OCI-LY7 (cell line): ENCODE data around the gene RSPH9. TPM values are rescaled to one million over a fixed set of nuclear protein-coding genes. Genes with fewer than 3 reads are reported as not detected.

Experiments used
- BruUV-seq: library from RNA; stranded (reverse); fragments of 400-500 nt; replicated peaks from 2 replicates; lab custom pipeline; 2021; lab: Mats Ljungman, UMichigan
- CTCF ChIA-PET: fragments of 300-600 bp; sonication (Branson Sonifier 250); formaldehyde crosslinking; loops from one replicate; lab custom pipeline; 2022; ENCODE audit warnings: antibody characterized with exemption; ENCODE audit not compliant: unreplicated experiment; lab: Charles Lee
- POLR2A ChIA-PET: fragments of 300-600 bp; sonication (Branson Sonifier 250); formaldehyde crosslinking; loops from one replicate; lab custom pipeline; 2022; ENCODE audit warnings: antibody characterized with exemption; lab: Charles Lee
- DNase-seq: peaks from one replicate; pipeline ENCODE4 v3.0.0-alpha.2; 2015; ENCODE audit warnings: low spot score
- H2AFZ ChIP-seq: fragments of 200-600 bp; sonication (generic), shearing (Covaris generic); 2 replicates; pipeline ENCODE4 v1.6.1; 2014; ENCODE audit warnings: mild to moderate bottlenecking, antibody characterized with exemption, low read length, moderate library complexity
- H3K27ac ChIP-seq: fragments of 200-600 bp; sonication (generic); 2 replicates; pipeline ENCODE4 v1.5.1; 2014; ENCODE audit warnings: mixed run types, low read depth, mild to moderate bottlenecking, moderate library complexity, low read length, inconsistent platforms; ENCODE audit not compliant: poor library complexity, severe bottlenecking
- H3K36me3 ChIP-seq: fragments of 200-600 bp; sonication (generic); 2 replicates; pipeline ENCODE4 v1.6.1; 2014; ENCODE audit warnings: mild to moderate bottlenecking, antibody characterized with exemption, low read length, moderate library complexity, mixed read lengths; ENCODE audit not compliant: insufficient read depth
- H3K4me1 ChIP-seq: fragments of 200-600 bp; sonication (generic); 2 replicates; pipeline ENCODE4 v1.5.1; 2014; ENCODE audit warnings: mild to moderate bottlenecking, low read length; ENCODE audit not compliant: insufficient read depth, poor library complexity, severe bottlenecking
- H3K4me2 ChIP-seq: fragments of 200-600 bp; sonication (generic); 2 replicates; pipeline ENCODE4 v1.6.1; 2014; ENCODE audit warnings: mild to moderate bottlenecking, low read length
- H3K4me3 ChIP-seq: fragments of 200-600 bp; sonication (generic); 2 replicates; pipeline ENCODE4 v1.5.1; 2014; ENCODE audit warnings: mild to moderate bottlenecking, low read depth, low read length; ENCODE audit not compliant: poor library complexity, severe bottlenecking
- H3K79me2 ChIP-seq: fragments of 200-600 bp; sonication (generic); 2 replicates; pipeline ENCODE4 v1.6.1; 2016; ENCODE audit warnings: low read depth, mild to moderate bottlenecking, low read length, moderate library complexity, mixed read lengths; ENCODE audit not compliant: insufficient read depth
- H3K9me2 ChIP-seq: fragments of 200-600 bp; sonication (generic); 2 replicates; pipeline ENCODE4 v1.6.1; 2016; ENCODE audit warnings: mild to moderate bottlenecking, low read length, mixed read lengths; ENCODE audit not compliant: insufficient read depth
- H3K9me3 ChIP-seq: fragments of 200-600 bp; sonication (generic); 2 replicates; pipeline ENCODE4 v1.6.1; 2014; ENCODE audit warnings: mild to moderate bottlenecking, mixed run types, low read length, mixed read lengths
- H4K20me1 ChIP-seq: fragments of 200-600 bp; sonication (generic); 2 replicates; pipeline ENCODE4 v1.6.1; 2014; ENCODE audit warnings: mild to moderate bottlenecking, antibody characterized with exemption, low read length, moderate library complexity, mixed read lengths; ENCODE audit not compliant: insufficient read depth
- CTCF ChIP-seq: fragments of 200-600 bp; sonication (generic); conservative IDR thresholded peaks from 2 replicates; pipeline ENCODE4 v1.5.1; 2014; ENCODE audit warnings: mild to moderate bottlenecking, antibody characterized with exemption, low read length, moderate library complexity, mixed read lengths
- EZH2phosphoT487 ChIP-seq: fragments of 200-600 bp; sonication (generic); IDR thresholded peaks from 2 replicates; pipeline ENCODE4 v1.6.1; 2018; ENCODE audit warnings: low read depth, borderline replicate concordance, mild to moderate bottlenecking, mixed run types, antibody characterized with exemption, low read length, moderate library complexity, mixed read lengths
- intact Hi-C: fragments of 100-400 bp; cut with micrococcal nuclease; formaldehyde crosslinking; loops from one replicate; pipeline ENCODE4 v1.10.0; 2022; ENCODE audit not compliant: unreplicated experiment
- total RNA-seq, 2 experiments: library from RNA; depleted of rRNA in 1 of 2; stranded (reverse); fragments of >200 nt in 1 of 2; shearing (Covaris generic) in 1 of 2; gene quantifications; 2 replicates each; pipeline ENCODE4 v1.2.3, GENCODE V29; 2014 to 2022

RSPH9 gene
- total RNA-seq, 2 experiments from 2014 or later: 0.28 TPM; not detected in 1

GRCh38 chr6:43665376-43665775 is 20.5 kb downstream of the RSPH9 start:
- no peak overlapping the region for H3K4me3 ChIP-seq
- no TSS peak for BruUV-seq
- ChIA-PET CTCF (interaction anchor here (0.6 kb wide), 1 partner anchor 414 kb away, joined by 3 read pairs; no protein-coding TSS in a partner anchor), POLR2A (interaction anchor here (1.7 kb wide), 1 partner anchor 35 kb away, joined by 5 read pairs; no protein-coding TSS in a partner anchor)
- intact Hi-C loops: loop anchor here (5.0 kb wide), 1 partner anchor 337 kb away; no protein-coding TSS in a partner anchor
- H3K4me2 ChIP-seq: no peak overlapping the region
- H3K9me3 ChIP-seq: no peaks in the 10 kb centered on the region
- no peaks in the 10 kb centered on the region for H3K9me2 ChIP-seq
- no peak overlapping the region for H3K27ac ChIP-seq
- peaks cover 10% of the 10 kb centered on the region for H3K4me1 ChIP-seq
- H3K79me2 ChIP-seq: no peaks in the 10 kb centered on the region
- no peak for TF ChIP-seq EZH2phosphoT487
- H4K20me1 ChIP-seq: no peaks in the 10 kb centered on the region
- H3K36me3 ChIP-seq: peaks cover 5% of the 10 kb centered on the region; the same call in 1 of the 2 replicates
- H2AFZ ChIP-seq: no peak overlapping the region
- DNase-seq: no peak

GRCh38 chr6:43666196-43666920 is 21.5 kb downstream of the RSPH9 start:
- no peaks in the 10 kb centered on the region for H3K79me2 ChIP-seq
- intact Hi-C loops: loop anchor here (2.0 to 5.0 kb wide), 3 partner anchors 150 to 336 kb away; no protein-coding TSS in a partner anchor
- no TSS peak for BruUV-seq

More at GRCh38 chr6:43666196-43666920, 21.5 kb downstream of the RSPH9 start:
- Histone ChIP-seq H3K36me3 (peaks cover 15% of the 10 kb centered on the region), H3K9me2 (no peaks in the 10 kb centered on the region), H3K4me2 (no peak overlapping the region), H3K9me3 (no peaks in the 10 kb centered on the region), H2AFZ (no peak overlapping the region), H3K27ac (no peak overlapping the region), H3K4me1 (peaks cover 10% of the 10 kb centered on the region), H3K4me3 (no peak overlapping the region), H4K20me1 (no peaks in the 10 kb centered on the region)
- CTCF ChIA-PET: interaction anchor here (1.3 kb wide), 1 partner anchor 104 kb away, joined by 3 read pairs; no protein-coding TSS in a partner anchor
- POLR2A ChIA-PET: interaction anchor here (1.7 kb wide), 1 partner anchor 36 kb away, joined by 5 read pairs; no protein-coding TSS in a partner anchor
- no peak for DNase-seq
- TF ChIP-seq EZH2phosphoT487 (no peak), CTCF (no peak)
